Memory B cell (primary cell): ENCODE data around the gene DIAPH2.

Experiments
- ATAC-seq: fragments of 150-1000 bp; cut with Tn5 transposase; 2 replicates; pipeline ENCODE4 v1.10.0; 2021; ENCODE audit warnings: low read depth, mild to moderate bottlenecking, moderate library complexity
- DNase-seq, 2 donors: peaks; one replicate each; pipeline ENCODE4 v3.0.0; 2022; ENCODE audit warnings: low spot score in 2 of 2
- H3K27ac Mint-ChIP-seq: one replicate; pipeline ENCODE4 v1.8.0; 2022; ENCODE audit warnings: mild to moderate bottlenecking, moderate library complexity, mixed read lengths
- H3K27me3 Mint-ChIP-seq: one replicate; pipeline ENCODE4 v1.8.0; 2022; ENCODE audit warnings: mixed read lengths
- H3K36me3 Mint-ChIP-seq: one replicate; pipeline ENCODE4 v1.8.0; 2022; ENCODE audit warnings: mild to moderate bottlenecking, mixed read lengths
- H3K4me1 Mint-ChIP-seq: one replicate; pipeline ENCODE4 v1.8.0; 2022; ENCODE audit warnings: mixed read lengths
- H3K4me3 Mint-ChIP-seq: one replicate; pipeline ENCODE4 v1.8.0; 2022; ENCODE audit warnings: mild to moderate bottlenecking, moderate library complexity, mixed read lengths
- H3K9me3 Mint-ChIP-seq: one replicate; pipeline ENCODE4 v1.8.0; 2022; ENCODE audit warnings: mixed read lengths

Gene DIAPH2

GRCh38 chrX:97563531-97564133 is 879.0 kb downstream of the DIAPH2 start:
- peak; percentile 15 to 18 for DNase-seq
- Mint-ChIP-seq H3K4me3 (peak overlapping the region; percentile 68), H3K9me3 (no peaks in the 10 kb centered on the region), H3K27ac (peak overlapping the region; percentile 89), H3K36me3 (no peaks in the 10 kb centered on the region), H3K4me1 (peaks cover 5% of the 10 kb centered on the region), H3K27me3 (no peaks in the 10 kb centered on the region)
- peak; percentile 98 for ATAC-seq

- Mint-ChIP-seq H3K27me3 (no peaks in the 10 kb centered on the region), H3K4me3 (no peak overlapping the region), H3K4me1 (peaks cover 5% of the 10 kb centered on the region), H3K9me3 (no peaks in the 10 kb centered on the region), H3K27ac (peak overlapping the region; percentile 89), H3K36me3 (no peaks in the 10 kb centered on the region)
- ATAC-seq, result no peak
- DNase-seq, result no peak
Observed at GRCh38 chrX:97564496-97564895, 879.9 kb downstream of the DIAPH2 start.

GRCh38 chrX:97587171-97587570 is 902.5 kb downstream of the DIAPH2 start:
- DNase-seq (no peak), ATAC-seq (no peak)
- H3K4me1 Mint-ChIP-seq, result no peaks in the 10 kb centered on the region
- H3K27me3 Mint-ChIP-seq, result no peaks in the 10 kb centered on the region
- H3K27ac Mint-ChIP-seq, result no peak overlapping the region
- no peaks in the 10 kb centered on the region for H3K9me3 Mint-ChIP-seq
- peaks cover 3% of the 10 kb centered on the region for H3K36me3 Mint-ChIP-seq
- H3K4me3 Mint-ChIP-seq, result no peak overlapping the region

GRCh38 chrX:97594646-97595224 is 910.1 kb downstream of the DIAPH2 start:
- Mint-ChIP-seq H3K27ac (no peak overlapping the region), H3K4me3 (no peak overlapping the region), H3K36me3 (no peaks in the 10 kb centered on the region), H3K27me3 (no peaks in the 10 kb centered on the region), H3K9me3 (no peaks in the 10 kb centered on the region), H3K4me1 (no peaks in the 10 kb centered on the region)
- ATAC-seq (no peak), DNase-seq (no peak)

GRCh38 chrX:97597954-97598353 is 913.3 kb downstream of the DIAPH2 start:
- Mint-ChIP-seq H3K36me3 (no peaks in the 10 kb centered on the region), H3K27me3 (no peaks in the 10 kb centered on the region), H3K27ac (peak overlapping the region; percentile 63), H3K9me3 (no peaks in the 10 kb centered on the region), H3K4me3 (no peak overlapping the region), H3K4me1 (no peaks in the 10 kb centered on the region)
- no peak for ATAC-seq
- DNase-seq, result no peak

- Mint-ChIP-seq H3K36me3 (peaks cover 1% of the 10 kb centered on the region), H3K4me3 (no peak overlapping the region), H3K27me3 (no peaks in the 10 kb centered on the region), H3K4me1 (no peaks in the 10 kb centered on the region), H3K27ac (no peak overlapping the region), H3K9me3 (no peaks in the 10 kb centered on the region)
- DNase-seq (no peak), ATAC-seq (no peak)
Observed at GRCh38 chrX:97602465-97603258, 918.0 kb downstream of the DIAPH2 start.

GRCh38 chrX:97605271-97605670 is 920.6 kb downstream of the DIAPH2 start:
- no peak for ATAC-seq

GRCh38 chrX:97609357-97609756 is 924.7 kb downstream of the DIAPH2 start:
- ATAC-seq (no peak), DNase-seq (no peak)
- H3K36me3 Mint-ChIP-seq, result peaks cover 2% of the 10 kb centered on the region
- H3K4me1 Mint-ChIP-seq, result no peaks in the 10 kb centered on the region
- H3K9me3 Mint-ChIP-seq, result no peaks in the 10 kb centered on the region
- no peak overlapping the region for H3K27ac Mint-ChIP-seq
- no peak overlapping the region for H3K4me3 Mint-ChIP-seq
- no peaks in the 10 kb centered on the region for H3K27me3 Mint-ChIP-seq

More at GRCh38 chrX:97605271-97605670, 920.6 kb downstream of the DIAPH2 start:
- DNase-seq, result no peak
- Mint-ChIP-seq H3K4me3 (no peak overlapping the region), H3K9me3 (no peaks in the 10 kb centered on the region), H3K27me3 (no peaks in the 10 kb centered on the region), H3K36me3 (peaks cover 4% of the 10 kb centered on the region), H3K27ac (no peak overlapping the region), H3K4me1 (no peaks in the 10 kb centered on the region)

GRCh38 chrX:97609938-97610337 is 925.3 kb downstream of the DIAPH2 start:
- Mint-ChIP-seq H3K4me1 (no peaks in the 10 kb centered on the region), H3K27ac (no peak overlapping the region), H3K36me3 (peaks cover 2% of the 10 kb centered on the region), H3K27me3 (no peaks in the 10 kb centered on the region), H3K4me3 (no peak overlapping the region), H3K9me3 (no peaks in the 10 kb centered on the region)
- ATAC-seq, result no peak
- DNase-seq, result no peak

GRCh38 chrX:97616883-97617530 is 932.4 kb downstream of the DIAPH2 start:
- no peak overlapping the region for H3K4me3 Mint-ChIP-seq
- H3K4me1 Mint-ChIP-seq, result no peaks in the 10 kb centered on the region
- no peaks in the 10 kb centered on the region for H3K27me3 Mint-ChIP-seq
- DNase-seq, result no peak
- no peak overlapping the region for H3K27ac Mint-ChIP-seq
- peak; percentile 39 for ATAC-seq
- H3K36me3 Mint-ChIP-seq, result no peaks in the 10 kb centered on the region
- H3K9me3 Mint-ChIP-seq, result no peaks in the 10 kb centered on the region

GRCh38 chrX:97619499-97619898 is 934.9 kb downstream of the DIAPH2 start:
- H3K4me3 Mint-ChIP-seq, result no peak overlapping the region
- H3K27me3 Mint-ChIP-seq, result no peaks in the 10 kb centered on the region
- H3K9me3 Mint-ChIP-seq, result no peaks in the 10 kb centered on the region
- ATAC-seq (no peak), DNase-seq (no peak)
- H3K27ac Mint-ChIP-seq, result no peak overlapping the region
- H3K4me1 Mint-ChIP-seq, result no peaks in the 10 kb centered on the region
- H3K36me3 Mint-ChIP-seq, result no peaks in the 10 kb centered on the region

- Mint-ChIP-seq H3K27me3 (peaks cover 1% of the 10 kb centered on the region), H3K4me1 (no peaks in the 10 kb centered on the region), H3K4me3 (no peak overlapping the region), H3K9me3 (no peaks in the 10 kb centered on the region), H3K27ac (no peak overlapping the region), H3K36me3 (no peaks in the 10 kb centered on the region)
- ATAC-seq (no peak), DNase-seq (no peak)
Observed at GRCh38 chrX:97622111-97622510, 937.5 kb downstream of the DIAPH2 start.

GRCh38 chrX:97628326-97628725 is 943.7 kb downstream of the DIAPH2 start:
- DNase-seq, result no peak
- Mint-ChIP-seq H3K9me3 (no peaks in the 10 kb centered on the region), H3K4me3 (no peak overlapping the region), H3K36me3 (no peaks in the 10 kb centered on the region), H3K27ac (no peak overlapping the region), H3K27me3 (peaks cover 3% of the 10 kb centered on the region), H3K4me1 (no peaks in the 10 kb centered on the region)
- ATAC-seq, result no peak
